HL-60 (cell line): ENCODE results near the gene BNIP5.

Experiments
- GABPA ChIP-seq: IDR thresholded peaks from 2 replicates; pipeline ENCODE4 v1.6.1; 2012; ENCODE audit warnings: low read depth
- TF ChIP-seq, protein P1 (sequence below): IDR thresholded peaks from one replicate; pipeline ENCODE4 v1.5.1; 2011; ENCODE audit warnings: low read length, control low read depth, inconsistent platforms; ENCODE audit not compliant: insufficient read depth

DNA sequence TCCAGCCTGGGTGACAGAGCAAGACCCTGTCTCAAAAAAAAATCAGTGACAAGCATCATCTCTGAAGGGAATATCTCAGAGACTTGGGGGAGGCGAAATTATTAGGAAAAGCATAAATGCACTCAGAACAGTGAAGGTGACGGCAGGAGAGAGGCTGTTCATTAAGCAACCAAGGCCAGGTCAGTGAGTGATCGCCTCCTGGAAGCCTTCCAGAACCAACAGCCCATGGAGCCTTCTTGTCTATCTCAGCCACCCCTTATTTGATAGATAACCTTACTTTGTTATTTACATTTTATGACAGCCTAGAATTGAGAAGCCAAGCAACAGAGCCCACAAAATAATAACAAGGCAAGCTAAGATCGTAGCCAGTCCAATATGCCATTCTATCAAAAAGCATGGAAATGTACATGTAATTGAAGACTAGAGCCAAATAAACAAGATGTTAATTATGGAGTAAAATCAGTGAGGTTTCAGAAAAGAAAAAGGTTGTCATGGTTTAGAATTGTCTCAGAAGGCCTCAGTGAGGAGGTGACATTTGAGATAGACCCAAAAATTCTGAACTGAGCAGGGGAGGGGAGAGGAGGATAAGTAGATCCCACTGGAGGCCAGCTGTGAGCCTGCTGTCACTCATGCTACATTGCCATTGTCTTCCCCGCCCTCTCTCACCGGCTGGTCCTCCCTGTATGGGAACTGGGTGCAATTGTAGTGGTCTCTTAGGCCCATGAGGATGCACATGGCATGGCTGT lies 17.8 kb downstream of the BNIP5 start:
- TF ChIP-seq, protein P1, sequence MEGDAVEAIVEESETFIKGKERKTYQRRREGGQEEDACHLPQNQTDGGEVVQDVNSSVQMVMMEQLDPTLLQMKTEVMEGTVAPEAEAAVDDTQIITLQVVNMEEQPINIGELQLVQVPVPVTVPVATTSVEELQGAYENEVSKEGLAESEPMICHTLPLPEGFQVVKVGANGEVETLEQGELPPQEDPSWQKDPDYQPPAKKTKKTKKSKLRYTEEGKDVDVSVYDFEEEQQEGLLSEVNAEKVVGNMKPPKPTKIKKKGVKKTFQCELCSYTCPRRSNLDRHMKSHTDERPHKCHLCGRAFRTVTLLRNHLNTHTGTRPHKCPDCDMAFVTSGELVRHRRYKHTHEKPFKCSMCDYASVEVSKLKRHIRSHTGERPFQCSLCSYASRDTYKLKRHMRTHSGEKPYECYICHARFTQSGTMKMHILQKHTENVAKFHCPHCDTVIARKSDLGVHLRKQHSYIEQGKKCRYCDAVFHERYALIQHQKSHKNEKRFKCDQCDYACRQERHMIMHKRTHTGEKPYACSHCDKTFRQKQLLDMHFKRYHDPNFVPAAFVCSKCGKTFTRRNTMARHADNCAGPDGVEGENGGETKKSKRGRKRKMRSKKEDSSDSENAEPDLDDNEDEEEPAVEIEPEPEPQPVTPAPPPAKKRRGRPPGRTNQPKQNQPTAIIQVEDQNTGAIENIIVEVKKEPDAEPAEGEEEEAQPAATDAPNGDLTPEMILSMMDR = no peak
- TF ChIP-seq GABPA = no peak
